ENCODE results near the gene TMX1.

DNA sequence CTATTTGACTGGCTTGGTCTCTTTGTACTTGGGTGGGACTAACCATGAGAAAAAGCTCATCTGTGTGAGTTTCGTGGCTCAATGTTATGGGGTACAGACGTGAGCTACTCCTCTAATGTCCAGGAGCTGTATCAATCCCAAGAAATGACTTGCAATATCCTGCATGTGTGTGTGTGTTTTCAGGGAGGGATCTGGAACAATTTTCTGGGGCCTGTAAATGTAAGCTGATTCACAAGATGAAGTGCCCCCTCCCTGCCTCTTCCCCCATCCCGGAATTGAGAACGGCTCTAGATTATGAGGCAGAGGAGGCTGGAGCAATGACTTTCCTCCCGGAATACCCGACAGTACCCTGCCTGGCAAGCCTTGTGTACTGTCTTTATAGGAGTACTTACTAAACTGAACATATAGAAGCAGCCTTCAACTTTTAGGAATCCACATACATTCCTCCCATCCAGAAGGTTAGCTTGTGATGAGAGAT is 53.9 kb downstream of the TMX1 start:
- TF ChIP-seq, protein P1, sequence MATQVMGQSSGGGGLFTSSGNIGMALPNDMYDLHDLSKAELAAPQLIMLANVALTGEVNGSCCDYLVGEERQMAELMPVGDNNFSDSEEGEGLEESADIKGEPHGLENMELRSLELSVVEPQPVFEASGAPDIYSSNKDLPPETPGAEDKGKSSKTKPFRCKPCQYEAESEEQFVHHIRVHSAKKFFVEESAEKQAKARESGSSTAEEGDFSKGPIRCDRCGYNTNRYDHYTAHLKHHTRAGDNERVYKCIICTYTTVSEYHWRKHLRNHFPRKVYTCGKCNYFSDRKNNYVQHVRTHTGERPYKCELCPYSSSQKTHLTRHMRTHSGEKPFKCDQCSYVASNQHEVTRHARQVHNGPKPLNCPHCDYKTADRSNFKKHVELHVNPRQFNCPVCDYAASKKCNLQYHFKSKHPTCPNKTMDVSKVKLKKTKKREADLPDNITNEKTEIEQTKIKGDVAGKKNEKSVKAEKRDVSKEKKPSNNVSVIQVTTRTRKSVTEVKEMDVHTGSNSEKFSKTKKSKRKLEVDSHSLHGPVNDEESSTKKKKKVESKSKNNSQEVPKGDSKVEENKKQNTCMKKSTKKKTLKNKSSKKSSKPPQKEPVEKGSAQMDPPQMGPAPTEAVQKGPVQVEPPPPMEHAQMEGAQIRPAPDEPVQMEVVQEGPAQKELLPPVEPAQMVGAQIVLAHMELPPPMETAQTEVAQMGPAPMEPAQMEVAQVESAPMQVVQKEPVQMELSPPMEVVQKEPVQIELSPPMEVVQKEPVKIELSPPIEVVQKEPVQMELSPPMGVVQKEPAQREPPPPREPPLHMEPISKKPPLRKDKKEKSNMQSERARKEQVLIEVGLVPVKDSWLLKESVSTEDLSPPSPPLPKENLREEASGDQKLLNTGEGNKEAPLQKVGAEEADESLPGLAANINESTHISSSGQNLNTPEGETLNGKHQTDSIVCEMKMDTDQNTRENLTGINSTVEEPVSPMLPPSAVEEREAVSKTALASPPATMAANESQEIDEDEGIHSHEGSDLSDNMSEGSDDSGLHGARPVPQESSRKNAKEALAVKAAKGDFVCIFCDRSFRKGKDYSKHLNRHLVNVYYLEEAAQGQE (IDR thresholded peaks at IDR 0.05) = no peak
- TF ChIP-seq EGR1 (IDR thresholded peaks at IDR 0.05; ENCODE audit: low read depth in 2 of 2) = no peak
- TF ChIP-seq, protein P2, sequence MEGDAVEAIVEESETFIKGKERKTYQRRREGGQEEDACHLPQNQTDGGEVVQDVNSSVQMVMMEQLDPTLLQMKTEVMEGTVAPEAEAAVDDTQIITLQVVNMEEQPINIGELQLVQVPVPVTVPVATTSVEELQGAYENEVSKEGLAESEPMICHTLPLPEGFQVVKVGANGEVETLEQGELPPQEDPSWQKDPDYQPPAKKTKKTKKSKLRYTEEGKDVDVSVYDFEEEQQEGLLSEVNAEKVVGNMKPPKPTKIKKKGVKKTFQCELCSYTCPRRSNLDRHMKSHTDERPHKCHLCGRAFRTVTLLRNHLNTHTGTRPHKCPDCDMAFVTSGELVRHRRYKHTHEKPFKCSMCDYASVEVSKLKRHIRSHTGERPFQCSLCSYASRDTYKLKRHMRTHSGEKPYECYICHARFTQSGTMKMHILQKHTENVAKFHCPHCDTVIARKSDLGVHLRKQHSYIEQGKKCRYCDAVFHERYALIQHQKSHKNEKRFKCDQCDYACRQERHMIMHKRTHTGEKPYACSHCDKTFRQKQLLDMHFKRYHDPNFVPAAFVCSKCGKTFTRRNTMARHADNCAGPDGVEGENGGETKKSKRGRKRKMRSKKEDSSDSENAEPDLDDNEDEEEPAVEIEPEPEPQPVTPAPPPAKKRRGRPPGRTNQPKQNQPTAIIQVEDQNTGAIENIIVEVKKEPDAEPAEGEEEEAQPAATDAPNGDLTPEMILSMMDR (IDR thresholded peaks at IDR 0.05; ENCODE audit: low read depth, low read length, missing input control) = no peak
- no peak for TF ChIP-seq TAF1 (conservative IDR thresholded peaks at IDR 0.05)
- no peak for TF ChIP-seq NR2F2 (IDR thresholded peaks at IDR 0.05)
- TF ChIP-seq, protein P3, sequence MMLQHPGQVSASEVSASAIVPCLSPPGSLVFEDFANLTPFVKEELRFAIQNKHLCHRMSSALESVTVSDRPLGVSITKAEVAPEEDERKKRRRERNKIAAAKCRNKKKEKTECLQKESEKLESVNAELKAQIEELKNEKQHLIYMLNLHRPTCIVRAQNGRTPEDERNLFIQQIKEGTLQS (IDR thresholded peaks at IDR 0.05) = no peak

Data from liver (tissue), 3 donors.